Dermis blood vessel endothelial cell (primary cell): Measurements from ENCODE around the gene PEF1. TPM values are rescaled to one million over a fixed set of nuclear protein-coding genes. Genes with fewer than 3 reads are reported as not detected.

ENCODE experiments used
- DNase-seq: peaks from one replicate; pipeline ENCODE4 v3.0.0; 2010
- total RNA-seq: library from RNA; depleted of rRNA; stranded (reverse); fragments of >200 nt; gene quantifications from 2 replicates; pipeline ENCODE4 v1.2.3, GENCODE V29; 2014

Gene PEF1
- total RNA-seq, 1 donor from 2014 or later = 159 TPM

GRCh38 chr1:31626223-31627207, 18.2 kb downstream of the PEF1 start:
- DNase-seq = no peak

GRCh38 chr1:31625561-31626222, 19.0 kb downstream of the PEF1 start:
- DNase-seq = no peak

GRCh38 chr1:31624731-31625514, 19.8 kb downstream of the PEF1 start:
- no peak for DNase-seq

- no peak for DNase-seq
Observed at GRCh38 chr1:31624309-31624708, 20.4 kb downstream of the PEF1 start.

GRCh38 chr1:31623365-31623764, 21.3 kb downstream of the PEF1 start:
- DNase-seq = no peak

GRCh38 chr1:31621847-31622730, 22.6 kb downstream of the PEF1 start:
- no peak for DNase-seq

GRCh38 chr1:31621498-31621820, 23.2 kb downstream of the PEF1 start:
- no peak for DNase-seq

GRCh38 chr1:31620631-31621497, 23.8 kb downstream of the PEF1 start:
- no peak for DNase-seq

- DNase-seq = no peak
Observed at GRCh38 chr1:31618916-31619846, 25.5 kb downstream of the PEF1 start.

- peak; percentile 74 for DNase-seq
Observed at GRCh38 chr1:31617916-31618746, 26.5 kb downstream of the PEF1 start.

GRCh38 chr1:31617218-31617915, 27.3 kb downstream of the PEF1 start, which contains the start of gene HCRTR1:
HCRTR1 (plus strand) TSS chr1:31617689; CDS start chr1:31619193, 1,504 bp downstream.
- DNase-seq = peak; percentile 19

- DNase-seq = no peak
Observed at GRCh38 chr1:31615939-31616338, 28.7 kb downstream of the PEF1 start.

GRCh38 chr1:31615414-31615813, 29.3 kb downstream of the PEF1 start:
- no peak for DNase-seq

GRCh38 chr1:31614414-31615005, 30.2 kb downstream of the PEF1 start:
- no peak for DNase-seq

GRCh38 chr1:31609514-31610118, 35.1 kb downstream of the PEF1 start:
- DNase-seq = no peak

GRCh38 chr1:31607360-31607759, 37.3 kb downstream of the PEF1 start:
- DNase-seq = no peak

- DNase-seq = no peak
Observed at GRCh38 chr1:31605908-31606427, 38.7 kb downstream of the PEF1 start.
